HS-5 (cell line): ENCODE results near the gene CTNNB1.

Experiments
- DNase-seq: peaks from one replicate; pipeline ENCODE4 v3.0.0-alpha.2; 2012; ENCODE audit warnings: low read depth

The CTNNB1 gene

GRCh38 chr3:41192885-41193284 is 6.4 kb upstream of the CTNNB1 start:
- no peak for DNase-seq

GRCh38 chr3:41193794-41194539 is 5.3 kb upstream of the CTNNB1 start:
- no peak for DNase-seq

- DNase-seq: no peak
Measured at GRCh38 chr3:41194701-41195100, 4.6 kb upstream of the CTNNB1 start.

GRCh38 chr3:41195946-41196345 is 3.4 kb upstream of the CTNNB1 start:
- DNase-seq: no peak

- DNase-seq: no peak
Measured at GRCh38 chr3:41196499-41197410, 2.5 kb upstream of the CTNNB1 start.

- DNase-seq: no peak
Measured at GRCh38 chr3:41198046-41198445, 1.3 kb upstream of the CTNNB1 start.

GRCh38 chr3:41198526-41198925 is 779 bp upstream of the CTNNB1 start:
- no peak for DNase-seq

GRCh38 chr3:41199866-41200668 is 762 bp downstream of the CTNNB1 start:
- DNase-seq: no peak

- peak; percentile 34 for DNase-seq
Measured at GRCh38 chr3:41200669-41201021, 1.3 kb downstream of the CTNNB1 start.

- no peak for DNase-seq
Measured at GRCh38 chr3:41202075-41202833, 2.9 kb downstream of the CTNNB1 start.

GRCh38 chr3:41202834-41203345 is 3.6 kb downstream of the CTNNB1 start:
- DNase-seq: peak; percentile 32

- no peak for DNase-seq
Measured at GRCh38 chr3:41204369-41204768, 5.1 kb downstream of the CTNNB1 start.

- no peak for DNase-seq
Measured at GRCh38 chr3:41205591-41205990, 6.3 kb downstream of the CTNNB1 start.

- no peak for DNase-seq
Measured at GRCh38 chr3:41207355-41207754, 8.1 kb downstream of the CTNNB1 start.

GRCh38 chr3:41208507-41209220 is 9.4 kb downstream of the CTNNB1 start:
- no peak for DNase-seq

GRCh38 chr3:41209646-41210045 is 10.3 kb downstream of the CTNNB1 start:
- no peak for DNase-seq

- no peak for DNase-seq
Measured at GRCh38 chr3:41210966-41211365, 11.7 kb downstream of the CTNNB1 start.

GRCh38 chr3:41212088-41212487 is 12.8 kb downstream of the CTNNB1 start:
- DNase-seq: no peak

GRCh38 chr3:41213588-41213987 is 14.3 kb downstream of the CTNNB1 start:
- no peak for DNase-seq

GRCh38 chr3:41216422-41216821 is 17.1 kb downstream of the CTNNB1 start:
- DNase-seq: no peak

- no peak for DNase-seq
Measured at GRCh38 chr3:41216993-41217392, 17.7 kb downstream of the CTNNB1 start.
